ENCODE results near the gene TTC34.
"Not testable (repeated sequence)": the region's sequence is repeated elsewhere in the genome, so short reads cannot be mapped to it uniquely, and the experiment has no call there.

The TTC34 gene

DNA sequence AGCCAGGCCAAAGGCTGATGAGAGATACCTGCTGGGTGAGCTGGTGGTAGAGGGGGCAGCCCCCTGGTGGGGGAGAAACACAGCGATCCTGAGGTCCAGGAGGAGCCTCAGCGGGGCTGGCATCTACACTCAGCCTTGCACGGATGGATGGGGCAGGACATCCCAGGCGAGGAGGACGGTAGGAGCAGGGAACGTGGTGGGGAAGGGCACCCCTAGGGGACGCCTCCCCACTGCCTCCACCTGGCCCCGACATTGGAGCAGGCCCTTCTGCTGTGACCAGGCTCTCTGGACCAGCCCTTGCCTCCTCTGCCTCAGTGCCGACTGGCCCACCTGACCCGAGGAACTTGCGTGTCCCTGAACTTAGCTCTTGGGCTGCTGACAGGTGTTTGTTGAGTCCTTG is 162.3 kb downstream of the TTC34 start:
- DNase-seq: no peak

DNA sequence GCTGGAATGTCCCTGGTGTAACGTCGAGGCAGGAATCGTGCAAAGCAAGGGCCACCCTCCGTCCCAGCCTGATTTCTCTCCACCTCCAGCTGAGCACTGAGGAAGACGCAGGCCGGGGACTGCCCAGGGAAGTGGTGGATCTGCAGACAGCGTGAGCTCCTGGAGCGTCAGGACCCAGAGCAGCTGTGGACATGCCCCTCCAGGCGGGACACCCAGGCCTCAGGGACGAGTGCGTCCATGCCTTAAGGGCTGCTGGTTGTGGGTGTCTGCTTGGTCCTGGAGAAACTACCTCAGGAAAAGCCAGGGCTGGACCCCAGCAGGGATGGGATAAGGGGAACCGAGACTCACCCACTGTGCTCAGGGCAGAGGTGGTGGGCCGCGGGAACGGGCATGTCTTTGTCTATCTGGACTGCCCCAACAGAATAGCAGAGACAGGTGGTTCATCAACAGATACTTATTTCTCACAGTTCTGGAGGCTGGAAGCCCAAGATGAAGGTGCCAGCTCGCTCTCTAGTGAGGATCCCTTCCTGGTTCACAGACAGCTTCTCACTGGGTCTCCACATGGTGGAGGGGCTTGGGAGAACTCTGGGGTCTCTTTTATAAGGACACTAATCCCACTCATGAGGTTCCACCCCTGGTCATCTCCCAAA is 162.9 kb downstream of the TTC34 start:
- DNase-seq: no peak

- DNase-seq: no peak
These were observed 163.9 kb downstream of the TTC34 start for GRCh38 chr1:2637442-2638145.

DNA sequence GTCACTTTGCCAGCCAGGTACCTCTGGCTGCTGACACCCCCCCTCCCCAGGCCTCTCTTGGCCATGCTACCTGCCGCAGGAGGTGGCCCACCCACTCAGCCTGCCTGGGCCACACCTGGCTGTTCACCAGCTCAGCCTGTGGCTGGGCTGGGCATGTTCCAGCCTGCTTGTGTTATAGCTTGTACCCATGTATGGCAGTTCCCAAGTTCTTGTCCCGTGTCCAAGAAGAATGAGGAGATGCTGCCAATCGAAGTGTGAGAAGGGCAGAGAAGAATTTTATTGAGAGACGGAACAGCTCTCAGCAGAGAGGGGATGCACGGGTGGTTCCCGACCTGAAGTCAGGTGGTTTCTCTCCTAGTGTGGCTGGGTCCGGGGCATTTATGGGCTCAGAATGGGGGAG is 164.8 kb downstream of the TTC34 start:
- DNase-seq: no peak

- no peak for DNase-seq
These were observed 166.0 kb downstream of the TTC34 start for GRCh38 chr1:2635361-2636010.

DNA sequence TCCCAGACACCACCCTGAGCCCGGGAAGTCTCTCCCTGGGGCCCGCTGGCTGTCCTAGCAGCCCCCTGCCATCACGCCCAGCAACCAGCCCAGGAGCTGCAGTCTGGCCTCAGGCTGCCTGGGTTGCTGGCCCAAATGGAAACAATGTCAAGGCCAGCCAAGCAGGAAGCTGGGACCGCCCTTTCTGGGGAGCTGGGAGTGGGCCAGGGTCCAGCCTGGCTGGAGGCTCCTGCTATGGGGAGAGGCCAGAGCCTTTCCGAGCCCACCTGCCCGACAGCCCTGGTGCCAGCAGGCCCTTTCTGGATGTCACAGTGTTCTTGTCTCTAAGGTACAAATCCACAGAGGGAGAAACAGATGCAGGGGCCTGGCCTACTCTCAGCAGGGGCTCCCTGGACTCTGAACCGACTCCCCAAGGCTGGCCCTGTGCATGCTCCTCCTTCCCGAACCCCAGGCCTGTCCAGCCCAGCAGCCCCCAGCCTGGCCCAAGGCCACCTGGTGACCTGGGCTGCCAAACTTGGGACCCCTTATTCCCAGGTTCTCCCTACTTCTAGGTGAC is 167.5 kb downstream of the TTC34 start:
- DNase-seq: no peak

DNA sequence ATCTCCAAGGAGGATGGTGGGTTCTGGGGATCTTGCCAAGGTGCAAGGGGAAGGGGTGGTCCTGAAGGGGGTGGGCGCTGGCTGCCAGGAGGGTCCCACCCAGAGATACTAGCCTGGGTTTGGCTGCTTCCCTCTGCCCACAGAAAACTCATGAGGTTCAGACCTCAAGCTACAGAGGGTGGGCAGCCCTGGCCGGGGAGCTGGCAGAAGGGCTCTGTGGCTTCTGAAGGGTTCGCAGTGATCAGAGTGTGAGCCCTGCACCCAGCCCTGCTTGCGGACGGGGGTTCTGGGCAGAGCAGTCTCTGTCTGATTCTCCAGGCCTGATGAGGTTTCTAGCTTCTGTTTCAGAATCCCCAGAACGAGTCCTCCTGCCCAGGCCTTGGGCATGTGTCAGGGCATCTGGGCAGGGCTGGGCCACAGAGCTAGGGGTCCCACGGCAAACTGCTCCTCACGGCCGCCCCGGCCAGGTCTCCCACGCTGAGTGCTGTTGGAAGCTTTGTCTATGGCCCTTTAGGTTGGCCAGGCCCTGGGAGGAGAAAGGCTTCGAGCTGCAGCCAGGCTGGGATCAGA is 168.0 kb downstream of the TTC34 start:
- no peak for DNase-seq

DNA sequence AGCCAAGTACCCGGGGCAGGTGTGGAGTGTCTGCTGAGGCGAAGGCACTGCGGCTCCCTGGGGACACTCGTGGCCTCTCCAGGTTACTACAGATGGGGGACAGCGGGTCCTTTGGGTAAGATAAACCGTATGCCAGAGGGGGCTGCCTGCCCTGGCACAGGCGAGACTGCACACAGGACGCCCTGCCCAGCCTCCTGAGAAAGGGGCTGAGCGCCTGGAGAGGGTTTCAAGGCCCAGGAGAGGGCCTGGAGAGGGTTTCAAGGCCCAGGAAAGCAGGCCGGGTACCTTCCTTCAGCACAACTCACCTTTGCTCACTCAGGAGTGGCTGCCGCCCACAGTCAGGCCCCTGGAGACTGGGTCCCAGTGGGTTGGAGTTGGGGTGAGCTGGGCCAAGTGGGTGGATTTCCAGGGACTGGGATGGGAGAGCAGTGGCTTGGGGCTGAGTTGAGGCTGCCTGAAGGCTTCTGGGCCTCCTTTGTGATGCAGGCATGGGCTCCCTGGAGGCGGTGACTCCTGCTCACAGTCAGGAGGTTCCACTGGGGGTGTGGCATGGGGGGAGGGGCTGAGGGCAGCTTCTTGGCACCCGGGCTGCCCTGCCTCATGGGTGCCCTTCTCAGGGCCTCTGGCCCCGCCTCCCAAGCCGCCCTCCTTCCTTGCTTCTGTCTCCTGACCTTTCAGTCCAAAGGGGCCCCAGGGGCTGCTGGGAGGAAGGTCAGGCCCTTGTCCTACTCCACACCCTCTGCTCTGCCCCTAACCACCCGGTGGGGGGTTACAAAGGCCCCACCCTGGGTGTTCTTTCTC is 168.7 kb downstream of the TTC34 start, which contains the start of gene MMEL1:
Gene MMEL1, minus strand, starts transcription at position 456 of the 801 bp plus-strand sequence. CDS start 3,532 bp downstream, outside the sequence.
- no peak for DNase-seq

DNA sequence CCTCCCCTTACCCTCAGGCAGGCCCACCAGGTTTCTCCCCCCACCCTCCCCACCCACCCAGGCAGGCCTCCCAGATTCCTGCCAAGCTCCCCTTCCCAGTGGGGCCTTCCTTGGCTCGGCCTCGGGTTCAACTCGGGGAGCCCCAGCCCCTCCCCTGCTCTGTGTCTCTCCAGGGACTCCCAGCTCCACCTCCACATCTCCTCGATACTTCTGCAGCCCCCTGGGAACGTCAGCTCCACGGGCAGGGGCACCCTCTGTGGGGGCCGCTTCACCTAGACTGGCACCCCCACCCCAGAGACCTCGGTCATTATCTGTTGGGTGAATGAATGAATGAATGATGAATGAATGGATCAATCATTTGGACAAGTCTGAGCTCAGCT is 169.5 kb downstream of the TTC34 start:
- no peak for DNase-seq

GRCh38 chr1:2631136-2632050 is 170.1 kb downstream of the TTC34 start:
- no peak for DNase-seq

- DNase-seq: no peak
These were observed 170.9 kb downstream of the TTC34 start for GRCh38 chr1:2630498-2631135.

DNA sequence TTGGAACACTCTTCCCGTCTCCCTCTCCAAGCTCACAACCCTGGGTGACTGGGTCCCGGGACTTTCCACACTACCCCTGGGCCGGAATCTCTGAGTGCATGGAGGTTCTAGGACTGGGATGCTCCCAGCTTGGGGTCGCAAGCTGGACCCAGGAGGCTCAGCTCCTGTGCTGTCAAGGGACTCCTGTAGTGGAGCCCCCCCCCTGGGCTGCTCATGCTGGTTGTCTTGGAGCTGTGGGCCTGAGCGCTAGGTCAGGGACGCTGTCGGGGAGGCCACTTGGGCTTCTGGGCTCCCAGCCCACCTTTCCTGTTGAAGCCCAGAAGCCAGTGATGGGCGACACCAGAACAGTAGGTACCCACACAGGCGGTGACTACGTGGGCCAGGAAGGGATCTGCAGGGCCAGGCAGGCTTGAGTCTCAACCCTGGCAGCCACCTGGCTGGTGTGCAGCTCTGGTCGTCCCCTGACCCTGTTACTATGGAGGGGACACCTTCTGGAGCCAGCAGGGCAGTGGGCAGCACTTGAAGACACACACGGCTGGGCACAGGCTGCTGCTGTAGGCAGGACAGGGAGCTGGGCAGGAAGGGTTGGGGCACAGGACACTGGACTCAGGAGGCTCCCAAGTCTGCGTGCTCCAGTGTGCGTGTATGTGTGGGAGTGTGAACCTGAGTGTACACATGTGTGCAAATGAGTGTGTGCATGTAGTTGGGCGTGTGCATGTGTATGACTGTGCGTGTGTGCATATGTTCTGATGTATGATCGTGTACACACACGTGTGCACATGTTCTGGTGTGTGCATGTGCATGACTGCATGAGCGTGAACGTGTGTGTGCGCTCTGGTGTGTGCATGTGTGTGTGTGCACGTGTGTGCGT is 171.6 kb downstream of the TTC34 start:
- DNase-seq: no peak

- no peak for DNase-seq
These were observed 172.4 kb downstream of the TTC34 start for GRCh38 chr1:2628933-2629626.

DNA sequence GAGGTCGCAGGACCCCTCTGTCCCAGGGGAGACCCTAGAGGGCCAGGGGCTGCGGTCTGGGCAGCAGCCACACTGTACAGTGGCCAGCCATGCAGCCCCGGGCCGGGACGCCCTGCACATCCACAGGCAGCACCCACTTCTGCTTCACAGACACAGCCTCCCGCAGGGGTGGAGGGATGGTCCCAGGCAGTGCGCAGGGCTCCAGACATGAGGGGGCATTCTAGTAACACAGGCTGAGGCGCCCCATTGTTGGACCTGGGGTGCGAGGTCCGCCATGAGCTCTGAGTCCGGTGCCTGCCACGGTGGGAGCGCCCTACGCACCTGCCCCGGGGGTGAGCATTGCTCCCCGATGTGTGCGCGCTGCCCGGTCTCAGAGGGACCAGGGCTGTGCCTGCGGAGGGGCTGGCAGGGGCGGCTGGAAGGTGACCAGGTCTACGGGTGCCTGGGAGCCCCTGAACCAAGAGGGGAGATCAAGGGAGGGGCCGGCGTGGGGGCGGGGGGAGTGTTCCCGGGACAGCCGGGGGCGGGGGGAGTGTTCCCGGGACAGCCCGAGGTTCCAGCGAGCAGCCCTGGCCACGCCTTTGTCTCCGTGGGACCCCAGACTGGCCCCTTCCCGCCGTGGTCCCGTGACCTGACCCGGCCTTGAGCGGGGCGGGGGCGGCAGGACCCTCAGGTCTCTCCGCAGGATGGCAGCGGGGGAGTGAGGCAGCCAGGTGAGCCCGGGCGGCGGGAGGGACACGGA is 173.1 kb downstream of the TTC34 start:
- DNase-seq: no peak

GRCh38 chr1:2627746-2628145 is 173.7 kb downstream of the TTC34 start:
- DNase-seq: no peak

- not testable (repeated sequence) for DNase-seq
These were observed 175.7 kb downstream of the TTC34 start for GRCh38 chr1:2625748-2626147.

GRCh38 chr1:2625311-2625710 is 176.2 kb downstream of the TTC34 start:
- no peak for DNase-seq

GRCh38 chr1:2624735-2625300 is 176.7 kb downstream of the TTC34 start:
- DNase-seq: no peak

Measured in NCI-H526 (cell line).